Islet precursor cell (in vitro differentiated cells): ENCODE results near the gene HTT-AS.
"Not testable (repeated sequence)": the region's sequence is repeated elsewhere in the genome, so short reads cannot be mapped to it uniquely, and the experiment has no call there.

Source experiments
- DNase-seq: peaks from one replicate; pipeline ENCODE4 v3.0.0-alpha.2; 2018

Gene HTT-AS

DNA sequence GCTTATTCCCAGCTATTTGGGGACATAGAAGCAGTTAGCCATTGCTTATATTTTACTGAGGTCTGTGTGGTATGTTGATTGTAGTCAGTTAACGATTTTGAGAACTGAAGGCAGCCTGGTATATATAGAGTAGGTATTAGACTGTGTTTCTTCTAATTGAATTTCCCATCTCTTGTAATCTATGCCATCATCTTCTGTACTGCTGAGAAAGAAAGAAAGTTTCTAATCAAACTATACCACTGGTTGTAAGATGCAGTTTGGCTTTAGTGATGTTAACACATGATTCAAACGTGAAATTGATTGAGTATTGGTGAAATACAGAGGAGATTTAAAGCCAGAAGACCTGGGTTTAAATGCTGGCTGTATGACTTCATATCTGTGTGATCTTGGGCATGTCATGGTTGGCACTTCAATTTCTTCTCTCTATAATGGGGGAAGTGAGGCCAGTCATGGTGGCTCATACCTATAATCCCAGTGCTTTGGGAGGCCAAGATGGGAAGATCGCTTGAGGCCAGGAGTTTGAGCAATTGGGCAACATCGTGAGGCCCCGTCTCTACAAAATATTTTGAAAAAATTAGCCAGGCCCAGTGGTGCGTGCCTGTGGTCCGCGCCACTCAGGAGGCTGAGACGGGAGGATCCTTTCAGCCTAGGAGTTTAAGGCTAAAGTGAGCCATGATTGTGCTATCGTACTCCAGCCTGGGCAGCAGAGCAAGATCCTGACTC, 11.8 kb upstream of the HTT-AS start:
- DNase-seq: no peak

DNA sequence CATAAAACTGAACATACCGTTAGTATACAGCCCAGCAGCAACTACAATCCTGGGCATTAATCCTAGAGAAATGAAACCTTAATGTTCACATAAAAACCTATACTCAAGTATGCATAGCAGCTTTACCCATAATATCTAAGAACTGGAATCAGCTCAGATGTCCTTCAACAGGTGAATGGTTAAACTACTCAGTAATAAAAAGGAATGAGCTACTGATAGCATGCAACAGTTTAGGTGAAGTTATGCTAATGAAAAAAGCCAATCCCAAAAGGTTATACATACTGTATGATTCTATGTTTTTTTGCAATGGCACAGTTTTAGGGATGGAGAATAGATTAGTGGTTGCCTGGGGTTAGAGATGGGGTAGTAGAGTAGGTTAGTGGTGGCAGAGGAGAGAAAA, 9.4 kb upstream of the HTT-AS start:
- no peak for DNase-seq

DNA sequence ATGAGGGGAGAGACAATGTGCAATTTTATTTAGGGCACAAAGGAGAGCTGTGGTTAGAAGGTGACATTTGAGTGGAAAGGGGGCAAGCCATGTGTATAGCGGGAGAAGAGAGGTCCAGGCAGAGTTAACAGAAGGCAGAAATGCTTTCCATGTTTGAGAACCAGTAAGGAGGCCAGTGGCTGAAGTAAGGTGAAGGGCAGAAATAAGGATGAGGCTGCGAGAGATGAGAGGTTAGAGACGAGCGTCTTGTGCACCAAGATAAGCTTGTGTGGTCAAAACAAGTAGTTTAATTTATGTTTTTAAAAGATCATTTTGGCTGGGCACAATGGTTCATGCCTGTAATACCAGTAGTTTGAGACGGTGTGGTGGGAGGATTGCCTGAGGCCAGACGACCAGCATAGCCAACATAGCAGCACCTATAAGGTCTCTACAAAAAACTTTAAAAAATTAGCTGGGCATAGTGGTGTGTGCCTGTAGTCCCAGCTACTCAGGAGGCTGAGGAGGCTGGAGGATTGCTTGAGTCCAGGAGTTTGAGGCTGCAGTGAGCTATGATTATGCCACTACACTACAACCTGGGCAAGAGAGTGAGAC, 8.7 kb upstream of the HTT-AS start:
- DNase-seq: no peak

DNA sequence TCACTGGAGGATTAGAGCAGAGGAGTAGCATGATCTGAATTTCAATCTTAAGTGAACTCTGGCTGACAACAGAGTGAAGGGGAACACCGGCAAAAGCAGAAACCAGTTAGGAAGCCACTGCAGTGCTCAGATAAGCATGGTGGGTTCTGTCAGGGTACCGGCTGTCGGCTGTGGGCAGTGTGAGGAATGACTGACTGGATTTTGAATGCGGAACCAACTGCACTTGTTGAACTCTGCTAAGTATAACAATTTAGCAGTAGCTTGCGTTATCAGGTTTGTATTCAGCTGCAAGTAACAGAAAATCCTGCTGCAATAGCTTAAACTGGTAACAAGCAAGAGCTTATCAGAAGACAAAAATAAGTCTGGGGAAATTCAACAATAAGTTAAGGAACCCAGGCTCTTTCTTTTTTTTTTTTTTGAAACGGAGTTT, 5.4 kb upstream of the HTT-AS start:
- DNase-seq: no peak

DNA sequence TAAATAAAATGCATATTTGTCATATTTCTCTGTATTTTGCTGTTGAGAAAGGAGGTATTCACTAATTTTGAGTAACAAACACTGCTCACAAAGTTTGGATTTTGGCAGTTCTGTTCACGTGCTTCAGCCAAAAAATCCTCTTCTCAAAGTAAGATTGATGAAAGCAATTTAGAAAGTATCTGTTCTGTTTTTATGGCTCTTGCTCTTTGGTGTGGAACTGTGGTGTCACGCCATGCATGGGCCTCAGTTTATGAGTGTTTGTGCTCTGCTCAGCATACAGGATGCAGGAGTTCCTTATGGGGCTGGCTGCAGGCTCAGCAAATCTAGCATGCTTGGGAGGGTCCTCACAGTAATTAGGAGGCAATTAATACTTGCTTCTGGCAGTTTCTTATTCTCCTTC, 3.5 kb upstream of the HTT-AS start:
- DNase-seq: no peak

DNA sequence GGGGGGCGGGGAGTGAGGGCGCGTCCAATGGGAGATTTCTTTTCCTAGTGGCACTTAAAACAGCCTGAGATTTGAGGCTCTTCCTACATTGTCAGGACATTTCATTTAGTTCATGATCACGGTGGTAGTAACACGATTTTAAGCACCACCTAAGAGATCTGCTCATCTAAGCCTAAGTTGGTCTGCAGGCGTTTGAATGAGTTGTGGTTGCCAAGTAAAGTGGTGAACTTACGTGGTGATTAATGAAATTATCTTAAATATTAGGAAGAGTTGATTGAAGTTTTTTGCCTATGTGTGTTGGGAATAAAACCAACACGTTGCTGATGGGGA, 1.3 kb upstream of the HTT-AS start:
- DNase-seq: no peak

DNA sequence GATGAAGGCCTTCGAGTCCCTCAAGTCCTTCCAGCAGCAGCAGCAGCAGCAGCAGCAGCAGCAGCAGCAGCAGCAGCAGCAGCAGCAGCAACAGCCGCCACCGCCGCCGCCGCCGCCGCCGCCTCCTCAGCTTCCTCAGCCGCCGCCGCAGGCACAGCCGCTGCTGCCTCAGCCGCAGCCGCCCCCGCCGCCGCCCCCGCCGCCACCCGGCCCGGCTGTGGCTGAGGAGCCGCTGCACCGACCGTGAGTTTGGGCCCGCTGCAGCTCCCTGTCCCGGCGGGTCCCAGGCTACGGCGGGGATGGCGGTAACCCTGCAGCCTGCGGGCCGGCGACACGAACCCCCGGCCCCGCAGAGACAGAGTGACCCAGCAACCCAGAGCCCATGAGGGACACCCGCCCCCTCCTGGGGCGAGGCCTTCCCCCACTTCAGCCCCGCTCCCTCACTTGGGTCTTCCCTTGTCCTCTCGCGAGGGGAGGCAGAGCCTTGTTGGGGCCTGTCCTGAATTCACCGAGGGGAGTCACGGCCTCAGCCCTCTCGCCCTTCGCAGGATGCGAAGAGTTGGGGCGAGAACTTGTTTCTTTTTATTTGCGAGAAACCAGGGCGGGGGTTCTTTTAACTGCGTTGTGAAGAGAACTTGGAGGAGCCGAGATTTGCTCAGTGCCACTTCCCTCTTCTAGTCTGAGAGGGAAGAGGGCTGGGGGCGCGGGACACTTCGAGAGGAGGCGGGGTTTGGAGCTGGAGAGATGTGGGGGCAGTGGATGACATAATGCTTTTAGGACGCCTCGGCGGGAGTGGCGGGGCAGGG, 711 bp upstream of the HTT-AS start:
- DNase-seq: peak; percentile 94

DNA sequence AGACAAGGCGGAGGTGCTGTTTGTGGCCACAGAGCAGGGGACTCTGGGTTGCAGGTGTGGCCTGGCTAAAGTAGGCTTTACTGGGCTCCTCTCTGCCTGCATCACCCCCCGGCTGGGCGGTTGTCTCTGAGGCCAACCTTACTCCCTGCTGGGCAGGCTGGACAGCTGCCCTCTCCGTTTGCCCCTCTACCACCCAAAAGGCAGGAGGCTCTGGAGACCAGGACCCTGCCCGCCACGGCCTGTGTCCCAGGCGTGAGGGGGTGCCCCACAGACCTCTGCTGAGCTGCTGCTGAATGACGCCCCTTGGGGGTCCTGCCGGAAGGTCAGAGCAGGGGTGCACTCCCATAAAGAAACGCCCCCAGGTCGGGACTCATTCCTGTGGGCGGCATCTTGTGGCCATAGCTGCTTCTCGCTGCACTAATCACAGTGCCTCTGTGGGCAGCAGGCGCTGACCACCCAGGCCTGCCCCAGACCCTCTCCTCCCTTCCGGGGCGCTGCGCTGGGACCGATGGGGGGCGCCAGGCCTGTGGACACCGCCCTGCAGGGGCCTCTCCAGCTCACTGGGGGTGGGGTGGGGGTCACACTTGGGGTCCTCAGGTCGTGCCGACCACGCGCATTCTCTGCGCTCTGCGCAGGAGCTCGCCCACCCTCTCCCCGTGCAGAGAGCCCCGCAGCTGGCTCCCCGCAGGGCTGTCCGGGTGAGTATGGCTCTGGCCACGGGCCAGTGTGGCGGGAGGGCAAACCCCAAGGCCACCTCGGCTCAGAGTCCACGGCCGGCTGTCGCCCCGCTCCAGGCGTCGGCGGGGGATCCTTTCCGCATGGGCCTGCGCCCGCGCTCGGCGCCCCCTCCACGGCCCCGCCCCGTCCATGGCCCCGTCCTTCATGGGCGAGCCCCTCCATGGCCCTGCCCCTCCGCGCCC, 920 bp downstream of the HTT-AS start:
- peak; percentile 60 for DNase-seq

DNA sequence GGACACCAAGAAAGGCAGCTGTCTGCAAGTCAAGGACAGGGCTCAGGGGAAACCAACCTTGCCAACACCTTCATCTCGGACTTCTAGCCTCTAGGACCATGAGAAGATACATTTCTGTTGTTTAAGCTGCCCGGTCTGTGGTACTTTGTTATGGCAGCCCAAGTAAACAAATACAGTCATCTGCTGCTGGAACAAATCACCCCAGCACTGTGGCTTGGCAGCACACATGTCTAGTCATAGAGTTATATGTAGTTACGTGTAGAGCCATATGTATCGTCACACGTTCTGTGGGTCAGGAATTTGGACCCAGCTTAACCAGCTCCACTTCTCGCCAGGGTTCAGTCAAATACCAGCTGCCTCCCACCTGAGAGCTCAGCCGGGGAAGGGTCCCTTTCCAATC, 2.5 kb downstream of the HTT-AS start:
- no peak for DNase-seq

DNA sequence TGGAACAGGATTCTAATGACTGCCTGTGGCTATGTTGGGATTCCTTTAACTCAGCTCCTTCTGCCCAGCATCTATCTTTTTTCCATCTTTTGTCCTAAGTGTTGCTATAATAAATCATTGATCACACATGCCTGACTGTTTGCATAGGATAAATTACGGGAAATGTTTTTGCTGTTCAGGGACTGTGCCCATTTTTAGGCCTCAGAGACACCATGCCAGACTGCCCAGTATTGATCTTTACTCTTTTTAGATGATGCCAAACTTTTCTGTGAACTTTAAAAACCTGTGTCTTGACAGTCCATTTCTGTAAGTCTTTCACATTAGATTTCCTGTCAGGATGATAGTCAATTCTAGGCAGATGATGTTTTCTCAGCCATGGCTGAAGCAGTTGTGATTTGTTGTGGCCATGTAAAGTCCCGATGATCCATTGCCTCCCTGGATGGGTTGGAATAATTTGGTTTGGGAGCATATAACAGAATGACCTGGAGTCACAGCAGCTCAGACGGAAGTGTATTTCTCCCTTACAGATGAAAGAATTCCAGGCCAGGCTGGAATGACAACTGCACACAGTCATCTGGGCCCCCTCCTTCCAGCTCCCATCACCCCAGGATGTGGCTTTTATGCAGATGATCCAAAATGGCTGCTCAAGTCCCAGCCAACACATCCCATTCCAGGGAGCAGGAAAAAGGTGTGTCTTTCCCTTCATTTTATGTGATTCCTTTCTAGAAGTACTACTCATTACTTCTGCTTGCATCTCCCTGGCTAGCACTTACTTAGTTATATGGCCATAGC, 3.4 kb downstream of the HTT-AS start:
- DNase-seq: no peak

DNA sequence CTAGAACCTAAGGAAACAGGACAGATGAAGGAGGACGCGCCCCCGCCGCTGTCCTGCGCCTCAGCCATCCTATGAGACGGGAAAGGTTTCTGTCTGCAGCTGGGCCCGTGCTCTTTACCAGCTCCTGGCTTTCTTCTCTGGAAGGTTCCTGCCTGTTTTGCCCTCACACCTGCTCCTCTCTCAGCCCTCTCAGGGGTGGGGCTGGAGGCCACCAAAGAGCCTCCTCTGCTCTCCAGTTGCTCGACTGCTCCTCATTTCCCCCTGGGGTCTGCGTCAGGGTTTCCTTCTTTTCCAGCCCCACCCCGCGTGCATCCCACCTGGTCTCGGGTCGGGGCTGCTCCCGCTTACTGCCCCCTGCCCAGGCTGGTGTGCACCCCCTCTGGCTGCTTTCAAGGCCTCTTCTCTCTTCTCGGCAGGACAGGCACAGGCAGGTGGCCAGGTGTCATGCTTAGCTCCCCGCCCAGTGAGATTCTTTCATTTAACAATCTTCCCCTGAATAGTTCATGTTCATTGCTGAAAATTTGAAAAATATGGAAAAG, 4.6 kb downstream of the HTT-AS start:
- no peak for DNase-seq

DNA sequence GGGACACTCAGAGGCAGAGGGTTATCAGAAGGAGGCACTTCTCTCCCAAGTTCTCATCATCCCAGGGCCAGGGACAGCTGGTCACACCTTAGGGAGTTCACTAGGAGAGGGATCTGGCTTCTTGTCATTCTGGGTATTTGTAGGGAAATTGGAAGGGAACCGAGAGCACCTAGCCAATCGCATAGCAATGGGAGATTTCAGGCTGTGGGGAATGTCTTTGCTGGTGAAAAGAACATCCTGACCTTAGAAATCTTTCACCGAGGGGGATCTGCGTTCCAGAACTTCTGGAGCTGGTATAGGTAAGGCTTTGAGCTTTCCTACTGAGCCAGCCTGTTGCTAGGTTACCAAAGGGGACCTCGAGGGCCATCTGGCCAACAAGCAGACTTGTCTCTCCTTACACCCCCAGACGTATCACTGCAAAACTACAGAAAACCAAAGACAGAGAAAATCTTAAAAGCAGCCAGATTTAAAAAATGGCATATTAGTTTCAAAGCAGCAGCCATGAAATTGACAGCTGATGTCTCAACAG, 6.8 kb downstream of the HTT-AS start:
- no peak for DNase-seq

DNA sequence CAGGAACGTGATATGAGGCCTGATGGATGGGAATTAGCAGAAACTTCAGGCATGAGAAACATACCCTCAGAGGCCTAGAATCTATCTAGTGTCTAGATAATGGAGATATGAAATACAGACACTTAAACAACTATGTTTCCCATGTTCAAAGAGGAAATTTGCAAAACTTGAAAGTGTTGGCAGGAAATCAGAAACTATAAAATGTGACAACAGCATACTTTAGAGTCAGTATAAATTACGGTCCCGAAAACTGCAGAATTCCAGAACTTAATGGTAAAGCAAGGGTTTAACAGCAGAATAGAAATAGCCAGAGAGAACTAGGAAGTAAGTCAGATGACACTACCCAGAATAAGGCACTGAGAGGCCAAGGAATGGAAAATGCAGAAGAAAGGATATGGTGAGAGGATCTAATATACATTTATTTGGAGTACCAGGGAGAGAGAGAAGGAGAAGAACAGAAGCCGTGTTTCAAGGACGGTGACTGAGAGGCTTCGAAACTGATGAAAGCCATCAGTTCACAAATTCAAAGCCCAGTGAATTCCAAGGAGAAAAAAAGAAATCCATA, 7.4 kb downstream of the HTT-AS start:
- DNase-seq: no peak

DNA sequence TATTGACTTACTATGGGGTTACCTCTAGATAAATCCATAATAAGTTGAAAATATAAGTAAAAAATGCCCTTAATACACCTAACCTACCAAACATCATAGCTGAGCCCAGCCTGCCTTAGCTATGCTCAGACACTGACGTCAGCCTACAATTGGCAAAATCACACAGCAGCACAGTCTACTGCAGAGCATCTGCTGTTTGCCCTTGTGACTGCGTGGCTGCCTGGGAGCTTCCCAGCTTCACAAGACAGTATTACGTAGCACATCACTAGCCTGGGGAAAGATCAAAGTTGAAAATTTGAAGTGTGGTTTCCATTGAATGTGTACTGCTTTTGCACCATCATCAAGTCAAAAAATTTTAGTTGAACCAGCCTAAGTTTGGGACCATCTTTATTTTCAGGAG, 8.8 kb downstream of the HTT-AS start:
- DNase-seq: no peak

DNA sequence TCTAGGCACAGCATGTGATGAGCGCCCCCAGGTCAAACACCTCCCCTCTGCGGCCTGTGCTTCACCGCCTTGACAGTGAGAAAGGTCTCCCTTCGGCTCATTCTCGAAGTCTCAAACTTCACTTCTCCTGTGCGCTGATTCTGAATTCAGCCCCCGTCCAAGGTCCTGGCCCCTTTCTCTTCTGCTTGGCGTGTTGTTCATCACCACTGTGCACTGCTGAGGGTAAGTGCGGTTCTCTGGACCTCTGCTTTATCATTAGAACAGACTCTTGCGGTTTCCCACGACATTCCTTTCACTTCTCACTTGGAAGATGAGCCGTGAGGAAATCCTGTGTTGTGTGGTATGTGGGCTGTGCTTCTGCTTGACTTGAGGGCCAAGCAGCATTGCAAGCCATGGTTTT, 11.9 kb downstream of the HTT-AS start:
- no peak for DNase-seq

DNA sequence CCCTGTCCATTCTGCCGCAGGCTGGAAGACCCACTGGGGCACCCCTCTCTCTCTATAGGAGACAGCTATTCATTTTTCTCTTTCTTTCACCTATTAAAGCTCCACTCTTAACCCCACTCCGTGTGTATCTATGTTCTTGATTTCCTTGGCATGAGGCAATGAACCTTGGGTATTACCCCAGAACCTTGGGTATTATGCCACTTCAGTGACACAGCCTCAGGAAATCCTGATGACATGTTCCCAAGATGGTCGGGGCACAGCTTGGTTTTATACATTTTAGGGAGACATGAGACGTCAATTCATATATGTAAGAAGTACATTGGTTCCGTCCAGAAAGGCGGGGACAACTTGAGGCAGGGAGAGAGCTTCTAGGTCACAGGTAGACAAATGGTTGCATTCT, 13.4 kb downstream of the HTT-AS start:
- no peak for DNase-seq

DNA sequence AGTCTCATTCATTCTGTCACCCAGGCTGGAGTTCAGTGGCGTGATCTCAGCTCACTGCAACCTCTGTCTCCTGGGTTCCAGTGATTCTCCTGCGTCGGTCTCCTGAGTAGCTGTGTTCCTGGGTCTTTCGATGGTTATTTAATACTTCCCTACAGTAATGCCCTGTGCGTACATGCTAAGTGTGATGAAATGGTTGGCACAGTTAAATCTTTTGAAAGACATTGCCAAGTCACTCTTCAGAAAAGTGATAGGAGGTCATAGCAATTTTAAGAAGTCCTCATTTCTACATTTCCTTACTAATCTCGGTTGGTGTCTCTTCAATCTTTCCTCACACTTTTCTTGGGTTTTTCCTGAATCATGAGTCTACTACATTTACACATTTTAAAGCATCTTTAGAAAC, 14.4 kb downstream of the HTT-AS start:
- DNase-seq: no peak

DNA sequence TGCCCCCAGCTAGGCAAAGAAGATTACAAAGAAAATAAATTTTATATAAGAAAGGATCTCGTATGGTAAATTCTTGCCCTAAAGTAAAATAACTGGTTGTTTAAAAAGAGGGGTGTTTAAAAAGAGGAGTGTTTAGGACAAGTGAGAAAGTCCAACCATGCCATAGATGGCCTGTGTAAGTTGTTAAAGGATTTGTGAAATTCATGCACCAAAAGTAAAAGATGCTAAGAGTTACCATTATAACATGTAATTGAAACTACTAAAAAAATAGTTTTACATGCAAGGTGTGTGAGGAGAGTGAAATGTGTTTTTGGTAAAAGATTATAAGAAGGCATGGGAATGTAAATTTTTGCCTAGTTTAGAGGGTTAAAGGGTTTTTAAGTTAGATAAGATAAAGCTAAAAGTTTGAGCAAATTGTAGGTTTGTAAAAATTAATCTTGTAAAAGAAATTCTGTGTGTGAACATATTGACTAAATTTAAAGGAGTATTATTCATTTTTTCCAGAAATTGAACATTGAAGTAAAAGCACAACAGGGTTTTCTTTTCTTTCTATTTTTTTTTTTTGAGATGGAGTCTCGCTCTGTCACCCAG, 20.1 kb downstream of the HTT-AS start:
- no peak for DNase-seq

DNA sequence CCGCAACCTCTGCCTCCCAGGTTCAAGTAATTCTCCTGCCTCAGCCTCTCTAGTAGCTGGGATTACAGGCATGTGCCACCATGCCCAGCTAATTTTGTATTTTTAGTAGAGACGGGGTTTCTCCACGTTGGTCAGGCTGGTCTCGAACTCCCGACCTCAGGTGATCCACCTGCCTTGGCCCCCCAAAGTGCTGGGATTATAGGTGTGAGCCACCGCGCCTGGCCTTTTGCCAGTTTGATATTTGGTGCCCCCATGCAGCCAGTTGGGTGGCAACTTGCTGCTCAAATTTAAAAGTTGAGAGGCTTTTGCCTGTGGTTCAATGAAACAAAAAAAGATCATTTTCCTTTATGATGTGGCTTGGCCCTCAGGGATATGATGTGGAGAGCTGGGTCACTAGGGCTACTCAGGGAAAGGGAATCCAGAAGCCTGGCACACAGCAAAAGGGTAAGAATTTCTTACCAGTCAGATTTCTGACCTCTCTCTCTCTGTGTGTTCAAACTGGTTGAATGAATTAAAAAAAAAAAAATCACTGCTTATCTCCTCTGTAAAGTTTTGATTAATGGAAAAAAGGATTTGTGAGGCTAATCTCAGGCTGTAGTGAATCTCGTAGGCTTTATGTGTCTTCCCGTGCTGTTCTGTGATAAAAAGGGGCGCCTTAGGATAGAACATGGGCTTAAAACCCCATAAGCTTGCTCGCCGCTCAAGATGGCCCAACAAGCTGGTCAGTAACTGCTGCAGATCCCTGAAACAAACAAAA, 23.0 kb downstream of the HTT-AS start:
- not testable (repeated sequence) for DNase-seq
